Measurements from ENCODE around the gene ATAD3A.

DNA sequence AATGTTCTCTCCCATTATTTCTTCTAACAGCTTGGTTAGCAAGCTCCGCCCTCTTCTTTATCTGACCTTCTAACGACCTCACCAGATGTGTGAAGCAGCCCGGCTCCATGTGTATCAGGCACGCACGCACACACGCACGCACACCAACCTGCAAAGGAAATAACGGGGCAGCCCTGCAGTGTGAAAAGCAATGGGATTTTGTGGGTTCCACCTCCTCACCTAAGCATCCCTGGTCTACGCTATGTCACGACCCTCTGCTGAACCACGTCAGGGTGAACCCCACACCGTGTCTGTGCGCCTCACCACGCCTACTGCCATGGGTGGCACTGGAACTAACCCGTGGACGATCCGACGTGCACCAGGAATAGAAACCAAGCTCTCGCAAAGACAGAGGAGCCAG lies 52.3 kb downstream of the ATAD3A start:
- TF ChIP-seq, protein P1, sequence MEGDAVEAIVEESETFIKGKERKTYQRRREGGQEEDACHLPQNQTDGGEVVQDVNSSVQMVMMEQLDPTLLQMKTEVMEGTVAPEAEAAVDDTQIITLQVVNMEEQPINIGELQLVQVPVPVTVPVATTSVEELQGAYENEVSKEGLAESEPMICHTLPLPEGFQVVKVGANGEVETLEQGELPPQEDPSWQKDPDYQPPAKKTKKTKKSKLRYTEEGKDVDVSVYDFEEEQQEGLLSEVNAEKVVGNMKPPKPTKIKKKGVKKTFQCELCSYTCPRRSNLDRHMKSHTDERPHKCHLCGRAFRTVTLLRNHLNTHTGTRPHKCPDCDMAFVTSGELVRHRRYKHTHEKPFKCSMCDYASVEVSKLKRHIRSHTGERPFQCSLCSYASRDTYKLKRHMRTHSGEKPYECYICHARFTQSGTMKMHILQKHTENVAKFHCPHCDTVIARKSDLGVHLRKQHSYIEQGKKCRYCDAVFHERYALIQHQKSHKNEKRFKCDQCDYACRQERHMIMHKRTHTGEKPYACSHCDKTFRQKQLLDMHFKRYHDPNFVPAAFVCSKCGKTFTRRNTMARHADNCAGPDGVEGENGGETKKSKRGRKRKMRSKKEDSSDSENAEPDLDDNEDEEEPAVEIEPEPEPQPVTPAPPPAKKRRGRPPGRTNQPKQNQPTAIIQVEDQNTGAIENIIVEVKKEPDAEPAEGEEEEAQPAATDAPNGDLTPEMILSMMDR (IDR thresholded peaks at IDR 0.05; ENCODE audit: low read depth, low read length, poor library complexity, severe bottlenecking): no peak
- TF ChIP-seq EZH2phosphoT487 (IDR thresholded peaks at IDR 0.05; ENCODE audit: borderline replicate concordance, low read length): no peak
